MM.1S (cell line): ENCODE data around the gene EHBP1L1.

ENCODE experiments used
- CTCF ChIP-seq: fragments of 300-600 bp; sonication (generic); IDR thresholded peaks from 2 replicates; pipeline ENCODE4 v1.5.1; 2016; ENCODE audit warnings: antibody characterized with exemption, low read length, mixed read lengths
- EZH2 ChIP-seq: fragments of 300-600 bp; sonication (generic); optimal IDR thresholded peaks from 2 replicates; pipeline ENCODE3; 2017; ENCODE audit warnings: low read depth, mild to moderate bottlenecking, antibody characterized with exemption, low read length, mixed read lengths

DNA sequence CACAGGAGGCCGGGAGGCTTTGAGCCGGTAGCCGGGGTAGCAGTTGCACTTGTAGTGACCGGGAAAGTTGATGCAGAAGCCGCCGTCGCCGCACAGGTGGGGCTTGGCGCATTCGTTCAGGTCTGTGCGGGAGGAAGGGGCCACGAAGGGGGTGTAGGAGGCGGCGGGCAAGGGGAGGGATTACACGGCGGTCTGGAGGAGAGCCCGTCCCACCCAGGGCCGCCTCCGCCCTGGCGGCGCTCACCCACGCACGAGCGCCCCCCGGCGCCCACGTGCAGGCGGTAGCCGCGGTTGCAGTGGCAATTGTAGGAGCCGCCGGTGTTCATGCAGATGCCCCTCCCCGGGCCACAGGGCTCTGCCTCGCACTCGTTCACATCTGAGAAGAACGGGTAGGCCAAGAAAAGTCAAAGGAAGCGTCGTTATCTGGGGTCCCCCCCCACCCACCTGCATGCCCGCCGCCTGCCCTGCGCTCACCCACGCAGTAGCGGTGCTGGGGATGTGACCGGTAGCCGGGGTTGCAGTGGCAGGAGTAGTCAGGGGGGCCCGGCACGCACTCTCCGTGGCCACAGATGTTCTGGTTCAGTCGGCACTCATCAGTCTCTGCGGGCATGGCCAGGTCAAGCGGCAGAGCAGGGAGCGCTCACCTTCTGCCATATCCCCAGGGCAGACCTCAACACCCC, 28.3 kb upstream of the EHBP1L1 start:
- TF ChIP-seq CTCF (no peak), EZH2 (no peak)
